SK-N-SH (cell line): ENCODE results near the gene WTIP. TPM values are rescaled to one million over a fixed set of nuclear protein-coding genes. Genes with fewer than 3 reads are reported as not detected.

Experiments
- CTCF ChIA-PET: fragments of 300-600, 350-600 bp; formaldehyde crosslinking; extraction: SDS; loops from one replicate; lab custom pipeline; 2021; lab: Yijun Ruan, JAX
- POLR2A ChIA-PET: fragments of 350-600 bp; sonication (Branson Sonifier 250); formaldehyde crosslinking; extraction: SDS; loops from one replicate; lab custom pipeline; 2020; ENCODE audit warnings: antibody characterized with exemption, inconsistent platforms; lab: Yijun Ruan, JAX
- DNase-seq: peaks from one replicate; pipeline ENCODE4 v3.0.0; 2012
- H2AFZ ChIP-seq: fragments of 200-600 bp; sonication (generic); 2 replicates; pipeline ENCODE4 v1.8.1; 2016; ENCODE audit warnings: antibody characterized with exemption, mild to moderate bottlenecking, low read depth
- H3F3A ChIP-seq: fragments of 200-600 bp; sonication (generic); replicated peaks from 2 replicates; pipeline ENCODE3; 2016; ENCODE audit warnings: antibody characterized with exemption, mild to moderate bottlenecking; ENCODE audit not compliant: insufficient read depth
- H3K27ac ChIP-seq, 2 experiments: fragments of 200-500 bp in 1 of 2; fragments of 200-600 bp in 1 of 2; sonication (Bioruptor generic) in 1 of 2; sonication (generic), shearing (Covaris generic) in 1 of 2; 2 replicates each; pipeline versions ENCODE4 v1.5.1 to v1.6.1; 2014 to 2016; ENCODE audit warnings: low read depth in 2 of 2, inconsistent platforms in 1 of 2, low read length in 1 of 2, mild to moderate bottlenecking in 1 of 2, mixed read lengths in 1 of 2
- H3K27me3 ChIP-seq: fragments of 200-600 bp; sonication (generic), shearing (Covaris generic); 2 replicates; pipeline ENCODE4 v1.6.1; 2016; ENCODE audit warnings: mixed run types; ENCODE audit not compliant: insufficient read depth
- H3K36me3 ChIP-seq, 2 experiments: fragments of 200-500 bp in 1 of 2; fragments of 200-600 bp in 1 of 2; sonication (Bioruptor generic) in 1 of 2; sonication (generic) in 1 of 2; replicated peaks in 1 of 2; 2 replicates each; pipeline versions ENCODE3 to v1.5.1; 2014 to 2016; ENCODE audit warnings: low read length in 1 of 2, mild to moderate bottlenecking in 1 of 2; ENCODE audit not compliant: insufficient read depth in 2 of 2, control insufficient read depth in 1 of 2
- H3K4me1 ChIP-seq, 2 experiments: fragments of 200-500 bp in 1 of 2; fragments of 200-600 bp in 1 of 2; sonication (Bioruptor generic) in 1 of 2; sonication (generic), shearing (Covaris generic) in 1 of 2; 2 replicates each; pipeline versions ENCODE4 v1.5.1 to v1.6.1; 2014 to 2016; ENCODE audit warnings: low read depth in 1 of 2, low read length in 1 of 2, mixed run types in 1 of 2; ENCODE audit not compliant: insufficient read depth in 2 of 2, control insufficient read depth in 1 of 2
- H3K4me2 ChIP-seq: fragments of 200-600 bp; sonication (generic), shearing (Covaris generic); 2 replicates; pipeline ENCODE4 v1.6.1; 2017; ENCODE audit warnings: mixed run types
- H3K4me3 ChIP-seq, 2 experiments: fragments of 200-500 bp in 1 of 2; fragments of 200-600 bp in 1 of 2; sonication (Bioruptor generic) in 1 of 2; sonication (generic), shearing (Covaris generic) in 1 of 2; 2 replicates each; pipeline versions ENCODE4 v1.5.1 to v1.8.1; 2014 to 2016; ENCODE audit warnings: low read depth in 2 of 2, inconsistent platforms in 1 of 2, low read length in 1 of 2, mild to moderate bottlenecking in 1 of 2, mixed read lengths in 1 of 2, moderate library complexity in 1 of 2
- H3K79me2 ChIP-seq: fragments of 200-600 bp; sonication (generic); 2 replicates; pipeline ENCODE4 v1.8.1; 2017; ENCODE audit warnings: mild to moderate bottlenecking; ENCODE audit not compliant: insufficient read depth
- H3K9ac ChIP-seq: fragments of 200-600 bp; sonication (generic); 2 replicates; pipeline ENCODE4 v1.6.1; 2017; ENCODE audit warnings: mixed run types
- H3K9me2 ChIP-seq: fragments of 200-600 bp; sonication (generic); 2 replicates; pipeline ENCODE4 v1.6.1; 2017; ENCODE audit warnings: mixed run types
- H3K9me3 ChIP-seq: fragments of 200-600 bp; sonication (generic); 2 replicates; pipeline ENCODE4 v1.6.1; 2017; ENCODE audit warnings: mixed run types, mild to moderate bottlenecking, moderate library complexity
- H4K20me1 ChIP-seq: fragments of 200-600 bp; sonication (generic); 2 replicates; pipeline ENCODE4 v1.6.1; 2017; ENCODE audit warnings: mild to moderate bottlenecking, mixed run types; ENCODE audit not compliant: insufficient read depth
- FOSL2 ChIP-seq: IDR thresholded peaks from 2 replicates; pipeline ENCODE4 v1.4.0; 2012; ENCODE audit warnings: low read depth, mild to moderate bottlenecking, moderate library complexity, borderline replicate concordance
- FOXJ3 ChIP-seq: sonication (generic); formaldehyde crosslinking; IDR thresholded peaks from 2 replicates; pipeline ENCODE4 v1.5.1; 2020; ENCODE audit warnings: mild to moderate bottlenecking, missing genetic modification reagents
- FOXM1 ChIP-seq: IDR thresholded peaks from 2 replicates; pipeline ENCODE4 v1.4.0; 2012; ENCODE audit warnings: low read depth, mild to moderate bottlenecking
- JUND ChIP-seq: IDR thresholded peaks from 2 replicates; pipeline ENCODE4 v1.4.0; 2012
- MEF2A ChIP-seq: IDR thresholded peaks from 2 replicates; pipeline ENCODE4 v1.4.0; 2012; ENCODE audit warnings: low read depth, borderline replicate concordance
- NFIC ChIP-seq: IDR thresholded peaks from 2 replicates; pipeline ENCODE4 v1.4.0; 2012; ENCODE audit warnings: borderline replicate concordance
- NRF1 ChIP-seq: IDR thresholded peaks from 2 replicates; pipeline ENCODE4 v1.6.1; 2012; ENCODE audit warnings: low read depth, mild to moderate bottlenecking, low read length
- POLR2AphosphoS5 ChIP-seq: IDR thresholded peaks from 2 replicates; pipeline ENCODE4 v1.6.1; 2012; ENCODE audit warnings: low read depth, low read length
- RXRA ChIP-seq: IDR thresholded peaks from 2 replicates; pipeline ENCODE4 v1.4.0; 2012; ENCODE audit warnings: low read depth, mild to moderate bottlenecking, borderline replicate concordance
- SMC3 ChIP-seq: IDR thresholded peaks from 2 replicates; pipeline ENCODE4 v1.6.1; 2012; ENCODE audit warnings: low read depth, low read length, improper control_type of control experiment
- WGBS: methylation state at CpG from one replicate; pipeline ENCODE4 v1.1.6; 2017; ENCODE audit warnings: low lambda C conversion rate; 5-methylcytosine and 5-hydroxymethylcytosine counted together
- polyA plus RNA-seq, 3 experiments: library from polyadenylated mRNA; depleted of rRNA; stranded (reverse); fragments of >200 nt; gene quantifications; 2 replicates each; pipeline ENCODE4 v1.2.3, GENCODE V29; 2012
- TF ChIP-seq, protein P1 (sequence below): IDR thresholded peaks from 2 replicates; pipeline ENCODE4; 2012
- TF ChIP-seq, protein P2 (sequence below): IDR thresholded peaks from 2 replicates; pipeline ENCODE4 v1.4.0; 2012; ENCODE audit warnings: low read depth, borderline replicate concordance

WTIP gene
- polyA plus RNA-seq, 1 of the 3 experiments (the other 2 are of a cell fraction): 27.7 TPM

DNA sequence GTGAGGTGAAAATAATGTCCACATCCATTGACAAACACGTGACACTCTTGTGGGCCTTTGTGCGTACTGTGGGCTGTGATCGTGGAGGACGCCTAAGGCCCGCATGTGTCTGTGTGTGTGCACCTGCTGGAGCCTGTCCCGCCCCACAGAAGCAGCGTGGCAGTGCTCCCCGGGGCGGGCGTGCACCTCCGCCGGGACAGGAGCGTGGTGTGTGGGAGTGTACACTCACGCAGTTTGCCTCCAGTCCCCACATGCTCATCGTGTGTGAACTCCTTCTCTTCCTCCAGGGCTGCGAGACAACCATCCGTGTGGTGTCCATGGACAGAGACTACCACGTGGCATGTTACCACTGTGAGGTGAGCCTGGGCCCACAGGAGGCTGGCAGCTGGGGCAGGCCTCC lies 13.9 kb downstream of the WTIP start:
- WGBS: 97% methylated on average over 18 of the region's 18 CpGs
- peaks cover 12% of the 10 kb centered on the region; the same call in 1 of the 2 replicates for H3K79me2 ChIP-seq

DNA sequence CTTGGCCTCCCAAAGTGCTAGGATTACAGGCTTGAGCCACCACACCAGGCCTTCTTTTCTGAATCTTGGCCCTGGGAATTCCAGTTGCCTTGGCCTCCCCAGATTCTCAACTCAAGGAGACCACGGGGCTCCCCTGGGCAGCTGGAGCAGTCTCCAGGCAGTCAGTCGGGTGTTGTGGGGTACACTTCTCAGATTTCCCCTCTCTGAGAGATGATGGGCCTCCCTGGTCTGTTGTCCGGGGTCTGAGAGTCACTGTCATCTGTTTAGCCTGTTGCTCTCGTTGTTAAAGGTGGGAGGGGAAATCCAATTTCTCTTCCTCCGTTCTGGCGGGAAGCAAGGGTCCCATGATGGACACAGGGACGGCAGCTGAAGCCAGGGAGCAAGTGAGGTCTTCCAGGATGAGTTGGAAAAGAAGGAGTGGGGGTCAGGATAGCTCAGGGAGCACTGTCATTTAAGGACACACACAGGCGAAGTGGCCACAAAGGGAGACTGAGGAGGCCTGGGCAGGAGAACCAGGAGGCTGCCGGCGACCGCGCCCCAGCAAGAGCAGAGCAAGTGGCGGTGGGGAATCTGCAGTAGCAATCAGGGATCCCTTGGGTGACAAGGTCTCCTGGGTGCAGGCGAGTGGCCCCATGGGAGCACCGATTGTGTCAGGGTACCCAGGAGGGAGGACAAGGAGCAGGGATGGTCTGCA lies 15.7 kb downstream of the WTIP start:
- Histone ChIP-seq H3K9ac (no peak overlapping the region), H3K4me1 (no peaks in the 10 kb centered on the region; a peak in 1 of 4 replicates), H3F3A (peaks cover 8% of the 10 kb centered on the region), H3K36me3 (peaks cover 9 to 15% of the 10 kb centered on the region in 2 experiments), H3K27ac (no peak overlapping the region), H3K4me3 (no peak overlapping the region), H2AFZ (no peak overlapping the region), H3K27me3 (no peaks in the 10 kb centered on the region), H3K4me2 (no peak overlapping the region), H3K9me2 (no peaks in the 10 kb centered on the region), H3K79me2 (no peaks in the 10 kb centered on the region), H3K9me3 (no peaks in the 10 kb centered on the region), H4K20me1 (peaks cover 3% of the 10 kb centered on the region; the same call in 1 of the 2 replicates)
- no peak for TF ChIP-seq NRF1
- TF ChIP-seq FOXM1: no peak
- no peak for TF ChIP-seq RXRA
- TF ChIP-seq, protein P1, sequence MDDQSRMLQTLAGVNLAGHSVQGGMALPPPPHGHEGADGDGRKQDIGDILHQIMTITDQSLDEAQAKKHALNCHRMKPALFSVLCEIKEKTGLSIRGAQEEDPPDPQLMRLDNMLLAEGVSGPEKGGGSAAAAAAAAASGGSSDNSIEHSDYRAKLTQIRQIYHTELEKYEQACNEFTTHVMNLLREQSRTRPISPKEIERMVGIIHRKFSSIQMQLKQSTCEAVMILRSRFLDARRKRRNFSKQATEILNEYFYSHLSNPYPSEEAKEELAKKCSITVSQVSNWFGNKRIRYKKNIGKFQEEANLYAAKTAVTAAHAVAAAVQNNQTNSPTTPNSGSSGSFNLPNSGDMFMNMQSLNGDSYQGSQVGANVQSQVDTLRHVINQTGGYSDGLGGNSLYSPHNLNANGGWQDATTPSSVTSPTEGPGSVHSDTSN: no peak
- TF ChIP-seq POLR2AphosphoS5: no peak
- no peak for TF ChIP-seq SMC3
- CTCF ChIA-PET: interaction anchor here (2.7 kb wide), 1 partner anchor 216 kb away, joined by 9 read pairs; no protein-coding TSS in a partner anchor
- whole genome bisulfite sequencing: 88% methylated on average over 12 of the region's 15 CpGs
- DNase-seq: no peak
- POLR2A ChIA-PET: no interaction called here

More for the DNA sequence above, 13.9 kb downstream of the WTIP start:
- no peak for DNase-seq
- no peak overlapping the region for H3K27ac ChIP-seq
- no peak overlapping the region for H3K4me2 ChIP-seq
- no peak overlapping the region for H2AFZ ChIP-seq
- ChIA-PET CTCF (interaction anchor here (2.7 kb wide), 1 partner anchor 217 kb away, joined by 9 read pairs; no protein-coding TSS in a partner anchor), POLR2A (no interaction called here)
- H3K36me3 ChIP-seq: peaks cover 9 to 15% of the 10 kb centered on the region in 2 experiments
- H3K27me3 ChIP-seq: no peaks in the 10 kb centered on the region
- no peaks in the 10 kb centered on the region for H3K9me3 ChIP-seq
- no peaks in the 10 kb centered on the region for H3F3A ChIP-seq
- peaks cover 1% of the 10 kb centered on the region; the same call in 1 of the 2 replicates for H4K20me1 ChIP-seq
- no peak for TF ChIP-seq POLR2AphosphoS5
- TF ChIP-seq JUND: no peak
- TF ChIP-seq, protein P2, sequence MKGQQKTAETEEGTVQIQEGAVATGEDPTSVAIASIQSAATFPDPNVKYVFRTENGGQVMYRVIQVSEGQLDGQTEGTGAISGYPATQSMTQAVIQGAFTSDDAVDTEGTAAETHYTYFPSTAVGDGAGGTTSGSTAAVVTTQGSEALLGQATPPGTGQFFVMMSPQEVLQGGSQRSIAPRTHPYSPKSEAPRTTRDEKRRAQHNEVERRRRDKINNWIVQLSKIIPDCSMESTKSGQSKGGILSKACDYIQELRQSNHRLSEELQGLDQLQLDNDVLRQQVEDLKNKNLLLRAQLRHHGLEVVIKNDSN: no peak
- no peak for TF ChIP-seq NFIC
- TF ChIP-seq FOSL2: no peak
- TF ChIP-seq MEF2A: no peak
- TF ChIP-seq FOXJ3: no peak
- no peaks in the 10 kb centered on the region for H3K9me2 ChIP-seq
- H3K4me1 ChIP-seq: no peaks in the 10 kb centered on the region
- H3K4me3 ChIP-seq: no peak overlapping the region
- no peak overlapping the region for H3K9ac ChIP-seq
